ENCODE results near the gene OXNAD1. TPM values are rescaled to one million over a fixed set of nuclear protein-coding genes. Genes with fewer than 3 reads are reported as not detected.

The OXNAD1 gene
- total and polyA plus RNA-seq, 2 of the 13 experiments (the other 11 are each of a cell fraction or from before 2014, with no cell fraction given) = 9.9 to 18.8 TPM

DNA sequence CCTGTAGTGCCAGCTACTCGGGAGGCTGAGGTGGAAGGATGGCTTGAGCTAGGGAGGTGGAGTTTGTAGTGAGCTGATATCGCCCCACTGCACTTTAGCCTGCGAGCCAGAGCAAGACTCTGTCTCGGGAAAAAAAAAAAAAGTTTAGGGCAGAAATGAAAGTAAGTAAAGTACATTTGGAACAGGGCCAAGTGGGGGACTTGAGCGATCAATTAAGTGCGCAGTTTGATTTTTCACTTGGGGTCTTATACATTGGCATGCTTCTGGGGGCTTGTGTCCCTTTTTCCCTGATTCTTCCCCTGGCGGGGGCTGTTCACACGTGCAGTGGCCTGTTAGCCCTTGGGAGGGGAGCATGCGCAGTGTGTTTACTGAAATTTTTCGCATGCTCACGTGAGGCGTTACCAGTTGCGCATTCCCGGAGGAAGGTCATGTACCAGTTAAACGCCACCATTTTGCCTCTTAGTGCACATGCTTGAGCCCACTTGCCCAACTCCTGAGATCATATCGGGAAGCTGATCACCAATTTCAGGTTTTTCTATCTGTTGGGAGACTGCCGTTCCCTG is 48.6 kb upstream of the OXNAD1 start (continued):
- TF ChIP-seq, protein P1, sequence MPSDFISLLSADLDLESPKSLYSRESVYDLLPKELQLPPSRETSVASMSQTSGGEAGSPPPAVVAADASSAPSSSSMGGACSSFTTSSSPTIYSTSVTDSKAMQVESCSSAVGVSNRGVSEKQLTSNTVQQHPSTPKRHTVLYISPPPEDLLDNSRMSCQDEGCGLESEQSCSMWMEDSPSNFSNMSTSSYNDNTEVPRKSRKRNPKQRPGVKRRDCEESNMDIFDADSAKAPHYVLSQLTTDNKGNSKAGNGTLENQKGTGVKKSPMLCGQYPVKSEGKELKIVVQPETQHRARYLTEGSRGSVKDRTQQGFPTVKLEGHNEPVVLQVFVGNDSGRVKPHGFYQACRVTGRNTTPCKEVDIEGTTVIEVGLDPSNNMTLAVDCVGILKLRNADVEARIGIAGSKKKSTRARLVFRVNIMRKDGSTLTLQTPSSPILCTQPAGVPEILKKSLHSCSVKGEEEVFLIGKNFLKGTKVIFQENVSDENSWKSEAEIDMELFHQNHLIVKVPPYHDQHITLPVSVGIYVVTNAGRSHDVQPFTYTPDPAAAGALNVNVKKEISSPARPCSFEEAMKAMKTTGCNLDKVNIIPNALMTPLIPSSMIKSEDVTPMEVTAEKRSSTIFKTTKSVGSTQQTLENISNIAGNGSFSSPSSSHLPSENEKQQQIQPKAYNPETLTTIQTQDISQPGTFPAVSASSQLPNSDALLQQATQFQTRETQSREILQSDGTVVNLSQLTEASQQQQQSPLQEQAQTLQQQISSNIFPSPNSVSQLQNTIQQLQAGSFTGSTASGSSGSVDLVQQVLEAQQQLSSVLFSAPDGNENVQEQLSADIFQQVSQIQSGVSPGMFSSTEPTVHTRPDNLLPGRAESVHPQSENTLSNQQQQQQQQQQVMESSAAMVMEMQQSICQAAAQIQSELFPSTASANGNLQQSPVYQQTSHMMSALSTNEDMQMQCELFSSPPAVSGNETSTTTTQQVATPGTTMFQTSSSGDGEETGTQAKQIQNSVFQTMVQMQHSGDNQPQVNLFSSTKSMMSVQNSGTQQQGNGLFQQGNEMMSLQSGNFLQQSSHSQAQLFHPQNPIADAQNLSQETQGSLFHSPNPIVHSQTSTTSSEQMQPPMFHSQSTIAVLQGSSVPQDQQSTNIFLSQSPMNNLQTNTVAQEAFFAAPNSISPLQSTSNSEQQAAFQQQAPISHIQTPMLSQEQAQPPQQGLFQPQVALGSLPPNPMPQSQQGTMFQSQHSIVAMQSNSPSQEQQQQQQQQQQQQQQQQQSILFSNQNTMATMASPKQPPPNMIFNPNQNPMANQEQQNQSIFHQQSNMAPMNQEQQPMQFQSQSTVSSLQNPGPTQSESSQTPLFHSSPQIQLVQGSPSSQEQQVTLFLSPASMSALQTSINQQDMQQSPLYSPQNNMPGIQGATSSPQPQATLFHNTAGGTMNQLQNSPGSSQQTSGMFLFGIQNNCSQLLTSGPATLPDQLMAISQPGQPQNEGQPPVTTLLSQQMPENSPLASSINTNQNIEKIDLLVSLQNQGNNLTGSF (CRISPR knock-in tag; IDR thresholded peaks at IDR 0.05) = no peak

DNA sequence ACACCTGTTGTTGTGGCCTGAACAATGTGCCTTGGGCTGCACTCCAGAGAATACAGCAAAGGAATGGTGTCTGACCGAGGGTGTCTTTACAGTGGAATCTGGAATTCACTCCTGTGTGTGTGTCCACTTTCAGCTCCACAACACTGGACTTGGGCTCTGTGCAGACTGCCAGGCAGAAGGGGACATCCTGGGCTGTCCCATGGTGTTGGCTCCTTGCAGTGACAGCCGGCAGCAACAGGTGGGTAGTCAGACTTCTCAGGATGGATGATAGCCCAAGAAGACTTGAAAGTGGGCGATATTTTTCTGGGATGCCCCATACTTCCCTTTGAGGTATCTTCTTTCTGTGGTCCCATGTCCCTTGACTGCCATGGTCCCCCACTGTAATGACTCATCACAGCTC is 45.2 kb upstream of the OXNAD1 start:
- WGBS (ENCODE audit: low lambda C conversion rate) = 0% methylated on average over 2 of the region's 3 CpGs
- peaks cover 1 to 11% of the 10 kb centered on the region in 2 experiments; a peak in 3 of 5 replicates for H3K27me3 ChIP-seq (ENCODE audit: control insufficient read depth in 1 of 2, insufficient read depth in 2 of 2, low read length in 2 of 2)
- FAIRE-seq (no peak), ATAC-seq (no peak), DNase-seq (ENCODE audit: low spot score) (no peak)
- no peak overlapping the region for H3K9ac ChIP-seq (ENCODE audit: insufficient read depth, low read depth, low read length)
- ChIA-PET POLR2A (no interaction called here), CTCF (ENCODE audit: low intra/inter-chr PET ratio, low total read pairs) (no interaction called here)
- H3K4me1 ChIP-seq (ENCODE audit: insufficient read depth, low read length) = no peaks in the 10 kb centered on the region
- no peaks in the 10 kb centered on the region for H3K36me3 ChIP-seq (replicated peaks in 1 of 2; ENCODE audit: control insufficient read depth in 1 of 2, insufficient read depth in 2 of 2, low read length in 2 of 2)
- H3K9me3 ChIP-seq (ENCODE audit: low read length) = no peaks in the 10 kb centered on the region
- H3K4me2 ChIP-seq (ENCODE audit: low read depth, low read length) = no peak overlapping the region
- BruUV-seq (replicated peaks) = no TSS peak
- no peaks in the 10 kb centered on the region for H3K79me2 ChIP-seq (ENCODE audit: insufficient read depth, low read length)
- in situ Hi-C loops (cut with HindIII; ENCODE audit: extremely low pct_ligation_motif_present, low pct_unique_long_range_greater_than_20kb) (no loop called here), intact Hi-C loops (cut with micrococcal nuclease; ENCODE audit: unreplicated experiment) (no loop called here)
- no peak overlapping the region for H2AFZ ChIP-seq (ENCODE audit: low read length)
- no peak overlapping the region for H3K27ac ChIP-seq (ENCODE audit: extremely low read length, insufficient read depth, low read length)
- H3K4me3 ChIP-seq (replicated peaks in 1 of 3; ENCODE audit: insufficient read depth in 1 of 3, low read depth in 2 of 3, low read length in 3 of 3) = no peak overlapping the region
- TF ChIP-seq WIZ (CRISPR knock-in tag; IDR thresholded peaks at IDR 0.05) (no peak), FLYWCH1 (CRISPR knock-in tag; IDR thresholded peaks at IDR 0.05) (no peak), RXRA (CRISPR knock-in tag; IDR thresholded peaks at IDR 0.05) (no peak), KLF12 (CRISPR knock-in tag; IDR thresholded peaks at IDR 0.05; ENCODE audit: borderline replicate concordance) (no peak), ZNF678 (CRISPR knock-in tag; IDR thresholded peaks at IDR 0.05) (no peak)
- TF ChIP-seq, protein P2, sequence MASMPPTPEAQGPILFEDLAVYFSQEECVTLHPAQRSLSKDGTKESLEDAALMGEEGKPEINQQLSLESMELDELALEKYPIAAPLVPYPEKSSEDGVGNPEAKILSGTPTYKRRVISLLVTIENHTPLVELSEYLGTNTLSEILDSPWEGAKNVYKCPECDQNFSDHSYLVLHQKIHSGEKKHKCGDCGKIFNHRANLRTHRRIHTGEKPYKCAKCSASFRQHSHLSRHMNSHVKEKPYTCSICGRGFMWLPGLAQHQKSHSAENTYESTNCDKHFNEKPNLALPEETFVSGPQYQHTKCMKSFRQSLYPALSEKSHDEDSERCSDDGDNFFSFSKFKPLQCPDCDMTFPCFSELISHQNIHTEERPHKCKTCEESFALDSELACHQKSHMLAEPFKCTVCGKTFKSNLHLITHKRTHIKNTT (CRISPR knock-in tag; IDR thresholded peaks at IDR 0.05) = no peak
- TF ChIP-seq, protein P3, sequence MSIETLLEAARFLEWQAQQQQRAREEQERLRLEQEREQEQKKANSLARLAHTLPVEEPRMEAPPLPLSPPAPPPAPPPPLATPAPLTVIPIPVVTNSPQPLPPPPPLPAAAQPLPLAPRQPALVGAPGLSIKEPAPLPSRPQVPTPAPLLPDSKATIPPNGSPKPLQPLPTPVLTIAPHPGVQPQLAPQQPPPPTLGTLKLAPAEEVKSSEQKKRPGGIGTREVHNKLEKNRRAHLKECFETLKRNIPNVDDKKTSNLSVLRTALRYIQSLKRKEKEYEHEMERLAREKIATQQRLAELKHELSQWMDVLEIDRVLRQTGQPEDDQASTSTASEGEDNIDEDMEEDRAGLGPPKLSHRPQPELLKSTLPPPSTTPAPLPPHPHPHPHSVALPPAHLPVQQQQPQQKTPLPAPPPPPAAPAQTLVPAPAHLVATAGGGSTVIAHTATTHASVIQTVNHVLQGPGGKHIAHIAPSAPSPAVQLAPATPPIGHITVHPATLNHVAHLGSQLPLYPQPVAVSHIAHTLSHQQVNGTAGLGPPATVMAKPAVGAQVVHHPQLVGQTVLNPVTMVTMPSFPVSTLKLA (IDR thresholded peaks at IDR 0.05) = no peak
- TF ChIP-seq, protein P4, sequence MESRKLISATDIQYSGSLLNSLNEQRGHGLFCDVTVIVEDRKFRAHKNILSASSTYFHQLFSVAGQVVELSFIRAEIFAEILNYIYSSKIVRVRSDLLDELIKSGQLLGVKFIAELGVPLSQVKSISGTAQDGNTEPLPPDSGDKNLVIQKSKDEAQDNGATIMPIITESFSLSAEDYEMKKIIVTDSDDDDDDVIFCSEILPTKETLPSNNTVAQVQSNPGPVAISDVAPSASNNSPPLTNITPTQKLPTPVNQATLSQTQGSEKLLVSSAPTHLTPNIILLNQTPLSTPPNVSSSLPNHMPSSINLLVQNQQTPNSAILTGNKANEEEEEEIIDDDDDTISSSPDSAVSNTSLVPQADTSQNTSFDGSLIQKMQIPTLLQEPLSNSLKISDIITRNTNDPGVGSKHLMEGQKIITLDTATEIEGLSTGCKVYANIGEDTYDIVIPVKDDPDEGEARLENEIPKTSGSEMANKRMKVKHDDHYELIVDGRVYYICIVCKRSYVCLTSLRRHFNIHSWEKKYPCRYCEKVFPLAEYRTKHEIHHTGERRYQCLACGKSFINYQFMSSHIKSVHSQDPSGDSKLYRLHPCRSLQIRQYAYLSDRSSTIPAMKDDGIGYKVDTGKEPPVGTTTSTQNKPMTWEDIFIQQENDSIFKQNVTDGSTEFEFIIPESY (CRISPR knock-in tag; IDR thresholded peaks at IDR 0.05) = no peak
- H4K20me1 ChIP-seq (ENCODE audit: insufficient read depth, low read length) = no peaks in the 10 kb centered on the region

Data from HepG2 (cell line).